ENCODE results near the gene TNFSF9. TPM values are rescaled to one million over a fixed set of nuclear protein-coding genes. Genes with fewer than 3 reads are reported as not detected.

Gene TNFSF9
- total RNA-seq, 1 donor from 2014 or later: 4.1 TPM

Other genes with a start within 250 kb of the TNFSF9 start
- gene ACER1, start 197.4 kb upstream of the TNFSF9 start, total RNA-seq: not detected
- gene CLPP, start 169.5 kb upstream of the TNFSF9 start, total RNA-seq: 48.7 TPM
- gene ALKBH7, start 158.2 kb upstream of the TNFSF9 start, total RNA-seq: 61.5 TPM
- gene PSPN, start 155.1 kb upstream of the TNFSF9 start, total RNA-seq: 2.2 TPM
- 49.4 TPM for gene GTF2F1, start 137.9 kb upstream of the TNFSF9 start, total RNA-seq
- 173 TPM for gene KHSRP, start 106.2 kb upstream of the TNFSF9 start, total RNA-seq
- gene SLC25A41, start 97.3 kb upstream of the TNFSF9 start, total RNA-seq: not detected
- gene SLC25A23, start 71.2 kb upstream of the TNFSF9 start, total RNA-seq: 44.9 TPM
- gene CRB3, start 66.8 kb upstream of the TNFSF9 start, total RNA-seq: 36.3 TPM
- gene DENND1C, start 49.2 kb upstream of the TNFSF9 start, total RNA-seq: 15.1 TPM
- 1.2 TPM for gene TUBB4A, start 28.7 kb upstream of the TNFSF9 start, total RNA-seq
- gene CD70, start 60.1 kb downstream of the TNFSF9 start, total RNA-seq: 2.6 TPM
- gene TNFSF14, start 139.1 kb downstream of the TNFSF9 start, total RNA-seq: 3.3 TPM
- 1,321 TPM for gene C3, start 189.6 kb downstream of the TNFSF9 start, total RNA-seq
- gene GPR108, start 206.6 kb downstream of the TNFSF9 start, total RNA-seq: 87.0 TPM
- 65.8 TPM for gene TRIP10, start 208.7 kb downstream of the TNFSF9 start, total RNA-seq
- gene SH2D3A, start 236.4 kb downstream of the TNFSF9 start, total RNA-seq: 21.2 TPM
- gene VAV1, start 241.7 kb downstream of the TNFSF9 start, total RNA-seq: 36.2 TPM